H1 (cell line): ENCODE results near the gene IPO9. TPM values are rescaled to one million over a fixed set of nuclear protein-coding genes. Genes with fewer than 3 reads are reported as not detected.

Experiments
- CTCF ChIA-PET: fragments of 300-600 bp; sonication (Branson Sonifier 250); formaldehyde crosslinking; loops from one replicate; lab custom pipeline; 2021; ENCODE audit not compliant: partially characterized antibody; lab: Charles Lee
- POLR2A ChIA-PET: fragments of 300-600 bp; sonication (Branson Sonifier 250); formaldehyde crosslinking; loops from one replicate; lab custom pipeline; 2021; ENCODE audit warnings: inconsistent platforms; ENCODE audit not compliant: partially characterized antibody; lab: Charles Lee
- DNase-seq, 2 experiments: peaks; one replicate each; pipeline versions ENCODE4 v3.0.0 to v3.0.0-alpha.2; 2010 to 2022; ENCODE audit warnings: low spot score in 2 of 2, low read depth in 1 of 2, mixed read lengths in 1 of 2
- FAIRE-seq: peaks from 2 replicates; lab custom pipeline; 2011; peaks lifted over from hg19 to GRCh38; lab: Jason Lieb, UNC
- H2AFZ ChIP-seq: 2 replicates; pipeline ENCODE4 v1.8.1; 2012; ENCODE audit warnings: low read length, inconsistent platforms
- H2AK5ac ChIP-seq: 2 replicates; pipeline ENCODE4 v1.6.1; 2013; ENCODE audit warnings: low read depth, low read length
- H2BK120ac ChIP-seq: replicated peaks from 2 replicates; pipeline ENCODE3; 2013; ENCODE audit warnings: low read depth, low read length, inconsistent platforms
- H2BK12ac ChIP-seq: 2 replicates; pipeline ENCODE4 v1.6.1; 2013; ENCODE audit warnings: low read depth, low read length
- H2BK15ac ChIP-seq: 2 replicates; pipeline ENCODE4 v1.6.1; 2013; ENCODE audit warnings: low read length
- H2BK20ac ChIP-seq: 2 replicates; pipeline ENCODE4 v1.6.1; 2013; ENCODE audit warnings: low read length
- H2BK5ac ChIP-seq: 2 replicates; pipeline ENCODE4 v1.6.1; 2013; ENCODE audit warnings: low read depth, low read length
- H3K14ac ChIP-seq: 2 replicates; pipeline ENCODE4 v1.6.1; 2013; ENCODE audit warnings: inconsistent platforms; ENCODE audit not compliant: insufficient read length
- H3K18ac ChIP-seq: 2 replicates; pipeline ENCODE4 v1.6.1; 2013; ENCODE audit warnings: low read length; ENCODE audit errors: extremely low read depth
- H3K23ac ChIP-seq: 2 replicates; pipeline ENCODE4 v1.6.1; 2013; ENCODE audit warnings: inconsistent platforms; ENCODE audit not compliant: insufficient read length
- H3K23me2 ChIP-seq: 2 replicates; pipeline ENCODE4 v1.6.1; 2013; ENCODE audit warnings: low read depth, low read length
- H3K27ac ChIP-seq: 2 replicates; pipeline ENCODE4 v1.6.1; 2011; ENCODE audit warnings: low read depth, low read length, inconsistent platforms
- H3K27me3 ChIP-seq, 4 experiments: replicated peaks in 1 of 4; 1 replicate in 1 of 4; 2 replicates in 3 of 4; pipeline versions ENCODE4 v1.6.1 to v1.8.1; 2011 to 2013; ENCODE audit warnings: low read length in 3 of 4, mild to moderate bottlenecking in 3 of 4, inconsistent platforms in 2 of 4, mixed read lengths in 2 of 4, moderate library complexity in 1 of 4; ENCODE audit not compliant: control insufficient read depth in 3 of 4, insufficient read depth in 3 of 4; ENCODE audit errors: extremely low read depth in 1 of 4
- H3K36me3 ChIP-seq, 4 experiments: 2 replicates each; pipeline versions ENCODE4 v1.6.1 to v1.8.1; 2011 to 2013; ENCODE audit warnings: mild to moderate bottlenecking in 4 of 4, low read length in 3 of 4, moderate library complexity in 2 of 4, control low read depth in 1 of 4, inconsistent platforms in 1 of 4; ENCODE audit not compliant: insufficient read depth in 4 of 4, control insufficient read depth in 2 of 4
- H3K4ac ChIP-seq: replicated peaks from 2 replicates; pipeline ENCODE3; 2013; ENCODE audit warnings: low read length, low read depth, mixed read lengths, inconsistent platforms; ENCODE audit not compliant: insufficient read length
- H3K4me1 ChIP-seq, 4 experiments: replicated peaks in 1 of 4; 1 replicate in 1 of 4; 2 replicates in 3 of 4; pipeline versions ENCODE4 v1.6.1 to v1.8.1; 2011 to 2013; ENCODE audit warnings: low read length in 3 of 4, inconsistent platforms in 2 of 4, mixed read lengths in 1 of 4; ENCODE audit not compliant: insufficient read depth in 4 of 4, control insufficient read depth in 3 of 4
- H3K4me2 ChIP-seq, 2 experiments: 2 replicates each; pipeline versions ENCODE4 v1.6.1 to v1.8.1; 2011 to 2013; ENCODE audit warnings: low read depth in 2 of 2, low read length in 2 of 2, control low read depth in 1 of 2, inconsistent platforms in 1 of 2, mild to moderate bottlenecking in 1 of 2; ENCODE audit not compliant: insufficient read depth in 1 of 2
- H3K4me3 ChIP-seq, 4 experiments: fragments of 200-600, 300-600 bp in 1 of 4; sonication (generic), shearing (Covaris generic), sonication (Bioruptor Twin) in 1 of 4; 2 replicates each; pipeline versions ENCODE4 v1.5.1 to v1.8.1; 2011 to 2016; ENCODE audit warnings: low read length in 4 of 4, low read depth in 3 of 4, control low read depth in 2 of 4, inconsistent platforms in 2 of 4, mild to moderate bottlenecking in 2 of 4, mixed read lengths in 1 of 4, moderate library complexity in 1 of 4; ENCODE audit not compliant: insufficient read depth in 2 of 4; ENCODE audit errors: extremely low read depth in 1 of 4
- H3K56ac ChIP-seq: replicated peaks from 2 replicates; pipeline ENCODE3; 2013; ENCODE audit warnings: low read depth, mild to moderate bottlenecking, mixed read lengths, low read length, inconsistent platforms; ENCODE audit not compliant: insufficient read length
- H3K79me1 ChIP-seq: 2 replicates; pipeline ENCODE4 v1.6.1; 2013; ENCODE audit warnings: low read depth, low read length, control low read depth
- H3K79me2 ChIP-seq, 2 experiments: 2 replicates each; pipeline versions ENCODE4 v1.6.1 to v1.8.1; 2012 to 2013; ENCODE audit warnings: low read length in 2 of 2, mild to moderate bottlenecking in 2 of 2, inconsistent platforms in 1 of 2; ENCODE audit not compliant: insufficient read depth in 2 of 2, control insufficient read depth in 1 of 2
- H3K9ac ChIP-seq, 4 experiments: replicated peaks in 1 of 4; 1 replicate in 1 of 4; 2 replicates in 3 of 4; pipeline versions ENCODE4 v1.6.1 to v1.8.1; 2011 to 2013; ENCODE audit warnings: low read depth in 3 of 4, low read length in 3 of 4, control low read depth in 2 of 4, mild to moderate bottlenecking in 2 of 4, moderate library complexity in 2 of 4, inconsistent platforms in 1 of 4; ENCODE audit errors: extremely low read depth in 1 of 4
- H3K9me3 ChIP-seq, 2 experiments: 2 replicates each; pipeline versions ENCODE4 v1.6.1 to v1.8.1; 2012 to 2013; ENCODE audit warnings: mild to moderate bottlenecking in 2 of 2, moderate library complexity in 2 of 2, control low read depth in 1 of 2, inconsistent platforms in 1 of 2, low read depth in 1 of 2, low read length in 1 of 2, mixed read lengths in 1 of 2; ENCODE audit not compliant: insufficient read depth in 2 of 2
- H4K20me1 ChIP-seq, 2 experiments: replicated peaks in 1 of 2; 2 replicates each; pipeline versions ENCODE3 to v1.8.1; 2011 to 2013; ENCODE audit warnings: inconsistent platforms in 2 of 2, low read length in 2 of 2, mild to moderate bottlenecking in 1 of 2; ENCODE audit not compliant: insufficient read depth in 2 of 2, control insufficient read depth in 1 of 2
- H4K5ac ChIP-seq: 2 replicates; pipeline ENCODE4 v1.6.1; 2013; ENCODE audit warnings: low read length, low read depth, mixed read lengths, inconsistent platforms; ENCODE audit not compliant: insufficient read length
- H4K8ac ChIP-seq: 2 replicates; pipeline ENCODE4 v1.8.0; 2013; ENCODE audit warnings: mild to moderate bottlenecking, moderate library complexity, low read length, inconsistent platforms; ENCODE audit not compliant: insufficient read depth; ENCODE audit errors: extremely low read depth
- H4K91ac ChIP-seq: replicated peaks from 2 replicates; pipeline ENCODE3; 2013; ENCODE audit warnings: low read length, mixed read lengths, inconsistent platforms; ENCODE audit not compliant: insufficient read length
- BRCA1 ChIP-seq: IDR thresholded peaks from 2 replicates; pipeline ENCODE4 v1.6.1; 2012; ENCODE audit warnings: low read depth, low read length, improper control_type of control experiment
- CBX8 ChIP-seq: fragments of 300-800, 300-1000 bp; sonication (generic); IDR thresholded peaks from 2 replicates; pipeline ENCODE4 v1.7.1; 2016; ENCODE audit warnings: low read depth, low read length, borderline replicate concordance
- CHD1 ChIP-seq: IDR thresholded peaks from 2 replicates; pipeline ENCODE4 v1.6.1; 2012; ENCODE audit warnings: low read depth, low read length, improper control_type of control experiment
- EP300 ChIP-seq, 2 experiments: IDR thresholded peaks; 1 replicate in 1 of 2; 2 replicates in 1 of 2; pipeline ENCODE4 v1.6.1; 2011 to 2012; ENCODE audit warnings: low read depth in 2 of 2, low read length in 2 of 2, mild to moderate bottlenecking in 2 of 2, borderline replicate concordance in 1 of 2, inconsistent platforms in 1 of 2, moderate library complexity in 1 of 2
- FOSL1 ChIP-seq: IDR thresholded peaks from 2 replicates; pipeline ENCODE4 v1.6.1; 2011; ENCODE audit warnings: mild to moderate bottlenecking, low read depth, low read length, moderate library complexity; ENCODE audit not compliant: insufficient read depth
- HDAC6 ChIP-seq: IDR thresholded peaks from one replicate; pipeline ENCODE4 v1.7.1; 2012; ENCODE audit warnings: low read depth, mild to moderate bottlenecking, inconsistent platforms, low read length, moderate library complexity
- POU5F1 ChIP-seq: IDR thresholded peaks from 2 replicates; pipeline ENCODE4 v1.6.1; 2011; ENCODE audit warnings: low read depth, mild to moderate bottlenecking, low read length, moderate library complexity
- RFX5 ChIP-seq: IDR thresholded peaks from 2 replicates; pipeline ENCODE4 v1.6.1; 2011; ENCODE audit warnings: low read depth, low read length, improper control_type of control experiment, borderline replicate concordance
- SIRT6 ChIP-seq: IDR thresholded peaks from one replicate; pipeline ENCODE4 v1.7.1; 2012; ENCODE audit warnings: low read length, inconsistent platforms
- SP1 ChIP-seq: IDR thresholded peaks from 2 replicates; pipeline ENCODE4 v1.6.1; 2011; ENCODE audit warnings: low read depth, low read length
- TAF7 ChIP-seq: optimal IDR thresholded peaks from 2 replicates; pipeline ENCODE3; 2011; ENCODE audit warnings: low read depth, mild to moderate bottlenecking, inconsistent platforms, low read length, moderate library complexity, borderline replicate concordance
- ZNF274 ChIP-seq: IDR thresholded peaks from 2 replicates; pipeline ENCODE4 v1.7.0; 2012; ENCODE audit warnings: low read length, borderline replicate concordance; ENCODE audit errors: extremely low read depth
- WGBS, 2 experiments: shearing (Covaris generic) in 1 of 2; methylation state at CpG; one replicate each; pipeline versions ENCODE4 v1.1.6 to v1.1.7; 2013 to 2015; ENCODE audit warnings: low lambda C conversion rate in 2 of 2, mixed read lengths in 2 of 2, inconsistent platforms in 1 of 2, low coverage in 1 of 2, missing lambda C conversion rate in 1 of 2; ENCODE audit not compliant: insufficient replicate concordance in 2 of 2, insufficient coverage in 1 of 2, insufficient read length in 1 of 2; ENCODE audit errors: extremely low coverage in 1 of 2, missing lambda C conversion rate in 1 of 2; 5-methylcytosine and 5-hydroxymethylcytosine counted together
- polyA plus RNA-seq, 7 experiments: library from polyadenylated mRNA; depleted of rRNA in 3 of 7; stranded (reverse) in 5 of 7; unstranded in 2 of 7; fragments of >200 nt in 5 of 7; fragments of 200-250 nt in 2 of 7; gene quantifications; 1 replicate in 5 of 7; 2 replicates in 1 of 7; 4 replicates in 1 of 7; pipeline versions ENCODE4 v1.2.1 to v1.2.3, GENCODE V29; 2011 to 2013; ENCODE audit warnings: missing spikeins in 2 of 7, mixed read lengths in 2 of 7
- total RNA-seq: library from RNA; stranded (reverse); fragmentation: NEBNext Ultra II Directional; extraction: Animal tissue kit (Norgen Biotek cat#: 25700); gene quantifications from 2 replicates; pipeline ENCODE4 v1.2.1, GENCODE V29; 2021

IPO9 gene
- total and polyA plus RNA-seq, 2 of the 8 experiments (the other 6 are each of a cell fraction or from before 2014, with no cell fraction given): 61.0 to 122 TPM

DNA sequence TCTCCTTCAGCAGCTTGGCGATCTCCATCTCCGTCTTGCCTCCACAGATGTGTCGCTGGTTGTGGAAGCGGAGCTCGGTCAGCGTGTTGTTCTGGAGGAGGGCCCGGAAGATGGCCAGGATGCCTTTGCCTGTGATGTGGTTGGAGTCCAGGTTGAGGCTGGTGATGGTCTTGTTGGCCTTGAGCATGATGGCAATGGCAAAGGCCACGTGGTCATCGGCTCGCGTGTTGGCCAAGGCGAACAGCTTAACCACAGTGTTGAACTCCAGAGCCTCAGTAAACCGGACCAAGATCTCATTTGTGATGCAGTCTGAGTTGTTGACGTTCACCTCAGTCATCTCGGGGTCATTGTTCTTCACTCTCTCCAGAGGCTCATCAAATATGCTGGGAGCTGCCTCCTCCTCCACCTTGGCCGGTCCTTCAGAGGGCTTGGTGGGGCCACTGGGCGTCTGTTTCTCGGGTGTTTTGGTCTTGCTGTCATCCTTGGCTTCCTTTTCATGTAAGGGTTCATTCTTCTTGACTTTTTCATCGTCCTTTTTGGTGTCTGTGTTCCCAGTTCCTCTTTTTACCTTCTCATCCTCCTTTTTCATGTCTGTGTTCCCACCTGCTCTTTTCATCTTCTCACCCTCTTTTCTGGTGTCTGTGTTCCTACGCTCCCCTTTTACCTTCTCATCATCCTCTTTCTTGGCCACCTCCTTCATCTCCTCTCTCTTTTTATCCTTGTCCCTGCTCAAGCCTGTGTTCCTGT, 70.9 kb downstream of the IPO9 start:
- Histone ChIP-seq H3K36me3 (no peaks in the 10 kb centered on the region), H4K20me1 (no peaks in the 10 kb centered on the region), H3K79me1 (no peaks in the 10 kb centered on the region), H2AFZ (no peak overlapping the region), H2BK20ac (no peak overlapping the region), H3K79me2 (no peaks in the 10 kb centered on the region), H3K4me2 (no peak overlapping the region), H4K8ac (no peak overlapping the region; the same call in 1 of the 2 replicates), H3K27ac (no peak overlapping the region), H3K4me3 (no peak overlapping the region), H2AK5ac (no peak overlapping the region), H3K18ac (no peak overlapping the region), H4K91ac (no peak overlapping the region), H3K23ac (no peak overlapping the region), H2BK5ac (no peak overlapping the region), H3K9me3 (no peaks in the 10 kb centered on the region), H3K56ac (no peak overlapping the region), H3K23me2 (no peaks in the 10 kb centered on the region), H2BK120ac (no peak overlapping the region), H4K5ac (no peak overlapping the region), H3K4me1 (peaks cover 2 to 8% (median 6%) of the 10 kb centered on the region in 4 experiments; a peak in 6 of 7 replicates), H2BK15ac (no peak overlapping the region), H3K27me3 (no peaks in the 10 kb centered on the region), H2BK12ac (no peak overlapping the region), H3K14ac (no peak overlapping the region), H3K9ac (no peak overlapping the region), H3K4ac (no peak overlapping the region)
- FAIRE-seq (no peak), DNase-seq (no peak)
- POLR2A ChIA-PET: interaction anchor here (1.0 to 1.7 kb wide), 3 partner anchors 19 to 70 kb away, joined by 3 to 5 read pairs (median 4); no protein-coding TSS in a partner anchor
- CTCF ChIA-PET: interaction anchor here (0.6 to 14.8 kb wide), 9 partner anchors 9 to 221 kb away, joined by 3 to 244 read pairs (median 6); partner anchors contain the start of gene LMOD1
- WGBS, 2 experiments: 89% methylated on average over 20 of the region's 20 CpGs; no CpG with 5 or more reads in 1 of the 2 experiments
- no peak for TF ChIP-seq CBX8
- TF ChIP-seq FOSL1: no peak
- TF ChIP-seq EP300 (IDR thresholded peaks at IDR 0.05; ENCODE audit: borderline replicate concordance in 1 of 2, low read depth in 2 of 2, low read length in 2 of 2): no peak
- TF ChIP-seq TAF7: no peak
- no peak for TF ChIP-seq SP1
- no peak for TF ChIP-seq BRCA1
- TF ChIP-seq HDAC6: no peak
- no peak for TF ChIP-seq POU5F1
- no peak for TF ChIP-seq ZNF274
- no peak for TF ChIP-seq SIRT6
- no peak for TF ChIP-seq CHD1
- no peak for TF ChIP-seq RFX5
